ENCODE data around the gene MRPL53. TPM values are rescaled to one million over a fixed set of nuclear protein-coding genes. Genes with fewer than 3 reads are reported as not detected.

The MRPL53 gene
- total RNA-seq, 3 donors from 2014 or later, result 17.9 to 49.0 (median 48.2) TPM

GRCh38 chr2:74429487-74430451 lies 42.7 kb downstream of the MRPL53 start:
- H3K9me3 ChIP-seq, result no peaks in the 10 kb centered on the region
- no peak overlapping the region for H3K27ac ChIP-seq
- no peaks in the 10 kb centered on the region for H3K36me3 ChIP-seq
- H3K27me3 ChIP-seq, result no peaks in the 10 kb centered on the region
- TF ChIP-seq CTCF (IDR thresholded peaks at IDR 0.05) (no peak), POLR2A (IDR thresholded peaks at IDR 0.05) (no peak), POLR2AphosphoS5 (IDR thresholded peaks at IDR 0.05) (no peak)
- H3K4me3 ChIP-seq, result no peak overlapping the region
- no peak for DNase-seq (ENCODE audit: low spot score in 2 of 2)
- H3K4me1 ChIP-seq, result no peaks in the 10 kb centered on the region
- intact Hi-C loops (cut with DNase I; ENCODE audit: low total_unique reads), result no loop called here

GRCh38 chr2:74428675-74429074 lies 43.8 kb downstream of the MRPL53 start:
- TF ChIP-seq POLR2A (IDR thresholded peaks at IDR 0.05) (no peak), CTCF (IDR thresholded peaks at IDR 0.05) (no peak), POLR2AphosphoS5 (IDR thresholded peaks at IDR 0.05) (no peak)
- no peak for DNase-seq (ENCODE audit: low spot score in 2 of 2)
- H3K36me3 ChIP-seq, result no peaks in the 10 kb centered on the region
- H3K4me1 ChIP-seq, result no peaks in the 10 kb centered on the region
- no peaks in the 10 kb centered on the region for H3K27me3 ChIP-seq
- intact Hi-C loops (cut with DNase I; ENCODE audit: low total_unique reads), result no loop called here
- H3K4me3 ChIP-seq, result no peak overlapping the region
- H3K27ac ChIP-seq, result no peak overlapping the region
- H3K9me3 ChIP-seq, result no peaks in the 10 kb centered on the region

DNA sequence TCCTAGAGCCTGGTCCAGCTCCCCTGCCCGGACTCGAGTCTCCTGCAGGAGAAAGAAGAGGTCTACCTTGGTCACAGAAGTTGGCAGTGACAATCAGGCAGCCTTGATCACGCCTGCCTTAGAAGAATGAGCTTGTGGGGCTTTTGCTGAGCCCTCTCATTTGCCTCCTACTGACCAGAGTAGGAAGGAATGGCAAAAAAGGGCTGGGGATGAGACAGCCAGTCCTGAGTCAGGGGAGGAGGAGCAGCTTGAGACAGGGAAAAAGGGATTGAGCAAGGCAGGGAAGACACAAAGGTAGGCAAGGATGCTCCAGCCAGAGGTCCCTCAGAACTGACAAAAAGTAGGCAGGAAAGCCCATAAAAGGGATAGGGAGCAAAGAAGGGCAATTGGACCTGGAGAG lies 44.9 kb downstream of the MRPL53 start:
- Histone ChIP-seq H3K27ac (no peak overlapping the region), H3K27me3 (no peaks in the 10 kb centered on the region), H3K4me1 (no peaks in the 10 kb centered on the region), H3K4me3 (no peak overlapping the region), H3K36me3 (no peaks in the 10 kb centered on the region), H3K9me3 (no peaks in the 10 kb centered on the region)
- intact Hi-C loops (cut with DNase I; ENCODE audit: low total_unique reads), result no loop called here
- TF ChIP-seq POLR2A (IDR thresholded peaks at IDR 0.05) (no peak), CTCF (IDR thresholded peaks at IDR 0.05) (no peak), POLR2AphosphoS5 (IDR thresholded peaks at IDR 0.05) (no peak)
- no peak for DNase-seq (ENCODE audit: low spot score in 2 of 2)

DNA sequence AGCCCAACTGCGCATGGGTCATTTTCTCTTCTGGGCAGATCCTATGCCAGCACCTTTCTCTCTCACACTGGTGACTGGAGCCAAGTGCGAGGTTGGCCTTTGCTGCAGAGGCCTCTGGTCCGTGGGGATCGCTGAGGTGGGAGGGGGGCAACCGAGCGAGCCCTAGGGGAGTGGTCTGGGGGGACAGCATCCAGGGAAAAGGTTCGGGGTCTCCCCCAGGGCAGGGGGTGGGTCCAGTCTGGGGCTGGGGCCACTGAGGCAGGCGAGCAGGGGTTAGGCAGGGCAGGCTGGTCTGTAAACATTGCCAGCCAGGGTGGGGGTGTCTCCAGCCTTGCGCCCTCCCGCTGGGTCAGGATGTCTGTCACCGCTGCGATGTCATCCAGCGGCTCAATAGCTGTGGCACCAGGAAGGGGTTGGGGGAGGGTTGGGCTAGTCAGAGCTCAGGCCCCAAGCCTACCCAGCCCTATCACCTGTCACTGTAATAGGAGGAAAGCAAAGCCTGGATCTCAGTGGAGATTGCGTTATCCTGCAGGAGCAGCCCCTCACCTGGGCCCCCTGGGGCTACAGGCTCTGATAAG lies 46.2 kb downstream of the MRPL53 start:
- Histone ChIP-seq H3K9me3 (no peaks in the 10 kb centered on the region), H3K4me3 (no peak overlapping the region), H3K27me3 (no peaks in the 10 kb centered on the region), H3K27ac (no peak overlapping the region), H3K36me3 (no peaks in the 10 kb centered on the region), H3K4me1 (no peaks in the 10 kb centered on the region)
- intact Hi-C loops (cut with DNase I; ENCODE audit: low total_unique reads), result no loop called here
- TF ChIP-seq CTCF (IDR thresholded peaks at IDR 0.05) (no peak), POLR2A (IDR thresholded peaks at IDR 0.05) (no peak), POLR2AphosphoS5 (IDR thresholded peaks at IDR 0.05) (no peak)
- no peak for DNase-seq (ENCODE audit: low spot score in 2 of 2)

GRCh38 chr2:74425523-74425922 lies 47.0 kb downstream of the MRPL53 start:
- DNase-seq (ENCODE audit: low spot score in 2 of 2), result no peak
- Histone ChIP-seq H3K27me3 (no peaks in the 10 kb centered on the region), H3K27ac (no peak overlapping the region), H3K36me3 (no peaks in the 10 kb centered on the region), H3K4me3 (no peak overlapping the region), H3K9me3 (no peaks in the 10 kb centered on the region), H3K4me1 (no peaks in the 10 kb centered on the region)
- TF ChIP-seq CTCF (IDR thresholded peaks at IDR 0.05) (no peak), POLR2AphosphoS5 (IDR thresholded peaks at IDR 0.05) (no peak), POLR2A (IDR thresholded peaks at IDR 0.05) (no peak)
- intact Hi-C loops (cut with DNase I; ENCODE audit: low total_unique reads), result no loop called here
